GM19468 (cell line): ENCODE measurements around the gene PHLDA1.

ENCODE experiments used
- ATAC-seq: cut with Tn5 transposase; IDR thresholded peaks from one replicate; pipeline ENCODE4 v1.9.1; 2021; ENCODE audit warnings: mild to moderate bottlenecking, moderate library complexity, moderate number of reproducible peaks; ENCODE audit not compliant: unreplicated experiment; ENCODE audit errors: extremely low read depth

The PHLDA1 gene

DNA sequence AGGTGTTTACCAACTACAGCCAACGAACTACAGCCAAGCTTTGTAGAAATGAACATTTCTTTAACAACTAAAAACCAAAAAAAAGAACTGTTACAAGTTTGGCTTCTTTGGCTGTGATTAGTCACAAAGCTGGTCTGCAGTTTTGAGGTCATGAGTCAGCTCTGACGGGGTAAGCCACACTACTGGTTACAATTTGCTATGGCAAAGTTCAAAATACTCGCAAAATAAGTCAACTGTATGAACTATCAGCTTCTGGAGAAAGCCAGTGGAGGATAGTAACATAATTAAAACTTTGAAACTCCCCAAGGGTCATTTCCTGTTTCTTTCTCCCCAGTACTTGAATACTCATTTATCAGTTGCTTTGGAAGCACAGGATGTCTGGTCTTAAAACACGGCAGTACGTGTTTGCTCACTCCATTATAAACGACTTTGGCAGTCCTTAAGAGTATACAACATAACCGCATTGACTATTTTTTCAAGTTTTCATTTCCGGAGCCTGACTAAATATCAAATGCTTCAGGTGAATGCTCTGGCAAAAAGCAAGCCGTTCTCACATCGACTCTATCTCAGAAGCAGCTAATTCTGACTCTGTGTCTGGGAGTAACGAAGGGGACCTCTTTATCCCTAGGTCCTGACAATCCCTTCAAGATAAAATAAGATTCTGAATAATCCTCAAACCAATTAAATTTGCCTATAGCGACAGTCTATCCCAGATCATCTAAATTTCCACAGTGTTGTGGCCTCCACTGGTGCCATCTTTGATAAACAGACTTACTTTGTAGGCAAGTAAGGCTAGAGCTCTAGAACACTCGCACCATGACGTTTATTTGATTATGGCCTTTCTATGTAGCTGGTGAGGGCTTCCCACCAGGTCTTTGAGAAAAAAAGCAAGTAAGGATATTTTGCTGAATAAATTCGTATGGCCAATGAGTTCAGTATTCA, 10.6 kb downstream of the PHLDA1 start:
- peak; percentile 14 for ATAC-seq

DNA sequence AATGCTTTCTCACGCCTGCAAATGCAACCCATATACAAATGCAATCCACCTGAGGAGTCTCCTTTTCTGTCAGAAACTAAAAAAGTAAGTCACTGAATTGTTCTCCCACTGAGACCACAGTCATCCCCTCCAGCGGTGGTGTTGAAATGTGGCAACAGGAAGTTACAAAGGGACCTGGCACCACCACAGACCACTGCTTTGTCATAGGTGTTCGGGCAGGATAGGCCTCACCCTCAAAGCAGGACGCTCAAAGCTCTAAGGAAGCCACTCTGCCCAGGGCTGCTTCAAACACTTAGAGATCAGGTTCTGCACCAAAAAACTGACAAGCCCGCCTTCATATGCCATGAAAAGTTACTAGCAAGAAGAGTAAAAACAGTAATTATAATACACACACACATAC, 11.3 kb downstream of the PHLDA1 start:
- ATAC-seq = peak; percentile 49

DNA sequence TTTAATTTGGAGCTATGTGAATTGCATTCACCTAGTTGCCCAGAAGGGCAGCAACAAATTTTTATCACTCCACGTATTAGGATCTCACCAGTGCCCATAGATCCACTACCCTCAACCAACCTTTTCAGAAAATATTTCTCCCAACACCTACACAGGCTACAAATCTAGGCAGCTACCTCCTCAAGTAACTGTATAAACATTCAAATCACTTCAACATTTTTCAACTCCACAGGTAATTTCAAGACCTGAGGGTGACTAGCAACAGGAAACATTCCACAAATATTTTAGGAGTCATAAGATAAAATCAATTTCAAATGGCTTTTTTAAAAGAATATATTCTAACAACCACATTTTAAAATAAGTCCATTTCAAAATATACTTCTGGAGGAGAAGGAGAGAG, 12.9 kb downstream of the PHLDA1 start:
- ATAC-seq = no peak

DNA sequence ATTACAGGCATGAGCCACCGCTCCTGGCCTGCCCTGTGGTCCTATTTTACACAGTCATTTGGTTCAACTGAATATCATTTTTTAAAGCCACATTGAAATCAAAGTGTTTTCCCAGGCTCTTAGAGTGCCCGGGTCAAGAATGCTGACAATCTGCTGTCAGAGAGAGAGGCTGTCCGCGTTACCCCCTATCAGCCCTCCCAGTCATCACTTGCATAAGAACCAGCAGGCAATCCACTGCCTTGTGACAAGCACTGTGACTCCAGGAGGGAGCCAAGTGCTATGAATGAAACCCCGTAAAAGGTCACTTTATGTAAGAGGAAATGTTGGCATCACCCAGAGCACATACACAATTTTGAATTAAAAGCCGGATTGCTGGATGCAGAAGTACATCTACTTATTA, 13.5 kb downstream of the PHLDA1 start:
- ATAC-seq = no peak

GRCh38 chr12:76014007-76014406, 17.6 kb downstream of the PHLDA1 start:
- no peak for ATAC-seq

DNA sequence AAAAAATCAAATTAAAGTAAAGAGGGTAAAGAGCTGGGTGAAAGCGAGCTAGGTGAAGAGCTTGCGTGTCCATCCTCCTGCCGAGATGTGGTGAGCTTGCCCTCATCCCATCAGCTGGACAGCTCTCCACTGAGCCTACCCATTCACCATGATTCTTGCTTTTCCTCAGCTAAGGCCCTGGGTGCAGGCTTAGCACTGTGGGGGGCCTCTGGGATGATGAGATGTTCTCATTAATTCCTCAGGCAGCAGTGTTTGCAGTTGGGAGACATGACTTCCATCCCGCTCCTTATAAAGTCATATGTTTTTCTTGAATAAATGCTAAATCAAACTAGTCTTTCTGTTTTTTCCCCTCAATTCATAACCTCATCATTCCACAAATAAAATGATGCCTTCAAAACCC, 18.0 kb downstream of the PHLDA1 start:
- no peak for ATAC-seq

DNA sequence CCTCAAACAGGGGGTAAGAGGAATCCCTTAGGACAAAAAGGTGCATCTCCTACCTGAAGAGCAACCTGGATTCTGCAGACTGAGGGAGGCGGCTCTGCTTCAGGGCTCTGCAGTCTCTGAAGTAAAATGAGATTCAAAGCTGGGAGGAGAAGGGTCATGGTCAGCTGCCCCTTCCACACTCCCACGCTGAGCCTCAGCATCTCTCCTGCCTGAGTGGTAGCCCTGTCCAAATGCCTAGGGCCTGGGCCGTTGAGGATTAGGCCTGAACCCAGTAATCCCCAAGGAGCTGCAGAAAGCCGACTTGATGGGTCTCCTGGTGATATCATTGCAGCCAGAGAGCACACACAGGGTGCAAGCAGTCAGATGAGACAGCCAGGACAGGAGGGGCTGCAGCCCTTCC, 18.9 kb downstream of the PHLDA1 start:
- ATAC-seq = no peak

GRCh38 chr12:76010732-76011458, 20.7 kb downstream of the PHLDA1 start:
- ATAC-seq = no peak

DNA sequence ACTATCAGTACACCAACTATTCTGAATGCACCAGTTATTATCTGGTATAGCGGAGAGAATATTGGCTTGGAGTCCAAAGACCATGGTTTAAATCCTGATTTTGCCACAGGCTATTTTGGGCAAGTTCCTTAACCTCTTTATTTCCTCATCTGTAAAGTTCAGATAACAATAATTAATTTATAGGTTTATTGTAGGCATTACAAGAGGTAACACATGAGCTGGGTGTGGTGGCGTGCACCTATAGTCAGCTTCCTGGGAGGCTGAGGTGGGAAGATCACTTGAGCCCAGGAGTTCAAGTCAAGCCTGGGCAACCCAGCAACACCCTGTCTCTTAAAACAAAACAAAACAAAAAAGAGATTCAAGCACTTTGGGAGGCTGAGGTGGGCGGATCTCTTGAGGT, 23.1 kb downstream of the PHLDA1 start:
- ATAC-seq = no peak

- ATAC-seq = no peak
Measured at GRCh38 chr12:76007640-76008039, 23.9 kb downstream of the PHLDA1 start.

GRCh38 chr12:76006028-76006925, 25.3 kb downstream of the PHLDA1 start:
- no peak for ATAC-seq

GRCh38 chr12:76003355-76003638, 28.3 kb downstream of the PHLDA1 start:
- ATAC-seq = no peak

DNA sequence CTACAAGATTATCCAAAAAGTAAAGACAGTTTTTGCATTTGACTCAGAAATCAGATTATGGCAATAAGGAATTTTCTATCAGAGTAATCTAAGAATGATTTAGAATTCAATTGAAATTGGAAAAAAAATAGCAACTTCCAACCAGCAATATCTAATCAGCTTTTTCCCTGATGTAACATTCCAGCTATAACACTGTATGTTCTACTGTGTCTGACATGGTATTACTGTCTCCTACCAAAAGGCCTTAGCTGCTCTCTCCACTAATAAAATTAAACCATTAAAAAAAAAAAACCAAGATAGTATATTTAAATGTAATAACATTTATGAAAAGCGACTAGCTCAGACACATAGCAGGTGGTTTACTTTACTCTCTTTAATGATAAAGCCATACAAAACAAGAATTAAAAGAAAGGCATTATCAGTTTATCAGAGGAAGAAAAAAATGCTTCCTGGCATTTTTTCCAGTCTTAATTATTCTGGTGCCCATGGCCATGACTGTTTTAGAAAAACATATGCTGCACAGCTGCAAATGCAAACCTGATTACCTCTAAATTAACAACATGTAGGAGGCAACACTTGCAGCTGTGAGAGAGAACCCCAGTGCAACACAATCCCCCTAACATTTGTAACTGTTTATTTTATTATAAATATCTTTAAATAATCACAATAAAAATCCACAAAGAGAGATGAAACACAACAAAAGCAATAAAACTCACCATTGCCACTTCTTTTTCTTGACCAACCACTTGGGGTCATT, 28.8 kb downstream of the PHLDA1 start:
- ATAC-seq = no peak

DNA sequence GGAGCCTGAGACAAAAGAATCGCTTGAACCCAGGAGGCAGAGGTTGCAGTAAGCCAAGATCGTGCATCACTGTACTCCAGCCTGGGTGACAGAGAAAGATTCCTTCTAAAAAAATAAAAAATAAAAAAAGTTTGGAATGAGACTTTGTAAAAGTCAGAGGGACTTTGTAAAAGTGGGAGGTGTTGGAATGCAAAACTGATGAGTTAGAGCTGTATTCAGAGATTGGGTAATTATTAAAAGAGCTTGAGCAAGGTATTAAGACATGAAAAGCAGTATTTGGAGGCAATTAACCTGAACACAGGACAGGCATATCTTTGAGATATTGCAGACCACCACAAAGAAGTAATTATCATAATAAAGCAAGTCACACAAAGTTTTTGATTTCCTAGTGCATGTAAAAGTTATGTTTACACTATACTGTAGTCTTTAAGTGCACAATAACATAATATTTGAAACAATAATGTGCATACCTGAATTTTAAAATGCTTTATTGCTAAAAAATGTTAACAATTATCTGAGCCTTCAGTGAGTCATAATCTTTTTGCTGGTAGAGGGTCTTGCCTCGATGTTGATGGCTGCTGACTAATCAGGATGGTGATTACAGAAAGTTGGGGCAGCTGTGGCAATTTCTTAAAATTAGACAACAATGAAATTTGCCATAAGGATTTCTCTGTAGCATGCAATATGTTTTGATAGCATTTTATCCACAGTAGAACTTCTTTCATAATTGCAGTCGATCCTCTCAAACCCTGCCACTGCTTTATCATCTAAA, 33.1 kb downstream of the PHLDA1 start:
- ATAC-seq = no peak

GRCh38 chr12:75997658-75998057, 33.9 kb downstream of the PHLDA1 start:
- ATAC-seq = no peak

DNA sequence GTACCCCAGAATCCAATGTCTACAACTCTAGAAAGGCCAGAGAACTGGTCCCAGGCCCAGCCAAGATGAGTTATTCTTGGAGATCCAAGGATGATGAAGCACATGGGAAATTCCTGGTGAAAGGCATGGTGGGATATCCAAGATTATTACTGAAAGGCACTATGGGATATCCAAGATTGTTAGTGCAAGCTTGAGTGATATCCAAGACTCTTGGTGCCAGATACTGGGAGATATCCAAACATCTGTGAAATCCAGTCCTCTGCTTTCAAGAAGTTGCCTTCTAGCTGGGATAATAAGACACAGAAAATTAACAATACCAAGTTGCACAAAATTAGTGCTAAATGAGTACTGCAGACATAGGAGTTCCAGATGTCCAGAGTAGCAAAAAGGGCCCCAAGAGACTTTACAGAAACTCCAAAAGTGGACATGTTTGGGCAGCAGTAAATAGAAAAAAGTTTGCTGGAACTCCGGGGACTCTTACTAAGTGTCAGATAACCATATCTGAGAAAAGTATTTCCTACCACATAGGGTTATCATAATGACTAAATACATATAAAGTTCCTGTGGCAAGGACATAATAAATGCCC, 34.6 kb downstream of the PHLDA1 start:
- no peak for ATAC-seq

- no peak for ATAC-seq
Measured at GRCh38 chr12:75995691-75996090, 35.9 kb downstream of the PHLDA1 start.

DNA sequence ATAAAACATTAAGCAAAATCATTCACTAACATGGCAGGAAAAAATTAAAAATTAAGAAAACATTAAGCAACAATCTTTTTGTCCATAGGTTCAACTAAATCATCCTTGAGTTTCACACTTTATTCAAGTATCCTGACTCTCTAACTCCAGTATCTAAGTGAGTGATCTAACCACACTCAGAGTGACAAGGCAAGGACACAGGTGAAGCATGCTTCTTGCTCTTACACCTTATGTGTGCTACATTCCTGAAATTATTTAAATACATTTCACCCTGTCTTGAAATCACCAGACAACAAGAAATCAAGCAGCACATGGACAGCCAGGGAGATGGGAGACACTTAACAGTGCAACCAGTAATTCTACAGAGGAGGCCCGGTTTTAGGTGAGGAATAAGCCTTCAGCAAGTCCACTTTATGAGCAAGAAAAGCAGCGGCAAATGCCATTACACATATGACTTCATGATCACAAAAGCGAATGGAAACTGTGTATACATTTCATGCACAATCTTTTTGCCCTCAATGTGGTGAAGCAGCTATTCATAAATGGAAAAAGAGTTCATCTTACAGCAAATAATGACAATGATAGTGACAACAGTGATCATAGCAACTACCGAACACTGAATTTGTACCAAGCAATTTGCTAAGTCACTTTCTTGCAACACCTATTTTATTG, 37.4 kb downstream of the PHLDA1 start:
- ATAC-seq = no peak
